ENCODE results near the gene PLK2. TPM values are rescaled to one million over a fixed set of nuclear protein-coding genes. Genes with fewer than 3 reads are reported as not detected.

PLK2 gene
- total and polyA plus RNA-seq, 2 of the 8 experiments (the other 6 are each of a cell fraction or from before 2014, with no cell fraction given), result 5.8 to 20.6 TPM

GRCh38 chr5:58437661-58438060 is 22.2 kb downstream of the PLK2 start:
- Histone ChIP-seq H3K79me1 (ENCODE audit: low read depth, low read length) (no peaks in the 10 kb centered on the region), H2BK20ac (ENCODE audit: low read length) (no peak overlapping the region), H3K27me3 (replicated peaks in 1 of 4; ENCODE audit: control insufficient read depth in 3 of 4, extremely low read depth in 1 of 4, insufficient read depth in 3 of 4, low read length in 3 of 4) (no peaks in the 10 kb centered on the region), H2BK5ac (ENCODE audit: low read depth, low read length) (no peak overlapping the region), H3K23me2 (ENCODE audit: low read depth, low read length) (no peaks in the 10 kb centered on the region), H3K4me2 (ENCODE audit: insufficient read depth in 1 of 2, low read depth in 2 of 2, low read length in 2 of 2) (no peak overlapping the region), H2BK120ac (replicated peaks; ENCODE audit: low read depth, low read length) (no peak overlapping the region), H3K56ac (replicated peaks; ENCODE audit: insufficient read length, low read depth, low read length) (no peak overlapping the region), H3K23ac (ENCODE audit: insufficient read length) (no peak overlapping the region), H3K4me1 (replicated peaks in 1 of 4; ENCODE audit: control insufficient read depth in 3 of 4, insufficient read depth in 4 of 4, low read length in 3 of 4) (no peaks in the 10 kb centered on the region), H4K91ac (replicated peaks; ENCODE audit: insufficient read length, low read length) (no peak overlapping the region), H2BK15ac (ENCODE audit: low read length) (no peak overlapping the region), H3K4ac (replicated peaks; ENCODE audit: insufficient read length, low read depth, low read length) (no peak overlapping the region), H3K9ac (replicated peaks in 1 of 4; ENCODE audit: extremely low read depth in 1 of 4, low read depth in 3 of 4, low read length in 3 of 4) (no peak overlapping the region), H2BK12ac (ENCODE audit: low read depth, low read length) (no peak overlapping the region), H4K8ac (ENCODE audit: extremely low read depth, insufficient read depth, low read length) (no peak overlapping the region), H2AFZ (ENCODE audit: low read length) (no peak overlapping the region), H3K18ac (ENCODE audit: extremely low read depth, low read length) (no peak overlapping the region), H4K5ac (ENCODE audit: insufficient read length, low read depth, low read length) (no peak overlapping the region), H3K27ac (ENCODE audit: low read depth, low read length) (no peak overlapping the region), H3K36me3 (ENCODE audit: control insufficient read depth in 2 of 4, insufficient read depth in 4 of 4, low read length in 3 of 4) (no peaks in the 10 kb centered on the region), H3K4me3 (ENCODE audit: extremely low read depth in 1 of 4, insufficient read depth in 2 of 4, low read depth in 3 of 4, low read length in 4 of 4) (no peak overlapping the region), H3K9me3 (ENCODE audit: insufficient read depth in 2 of 2, low read depth in 1 of 2, low read length in 1 of 2) (no peaks in the 10 kb centered on the region), H4K20me1 (replicated peaks in 1 of 2; ENCODE audit: control insufficient read depth in 1 of 2, insufficient read depth in 2 of 2, low read length in 2 of 2) (no peaks in the 10 kb centered on the region), H3K79me2 (ENCODE audit: control insufficient read depth in 1 of 2, insufficient read depth in 2 of 2, low read length in 2 of 2) (no peaks in the 10 kb centered on the region), H3K14ac (ENCODE audit: insufficient read length) (no peak overlapping the region), H2AK5ac (ENCODE audit: low read depth, low read length) (no peak overlapping the region)
- 93% methylated on average over 3 of the region's 3 CpGs; no CpG with 5 or more reads in 1 of the 2 experiments for WGBS, 2 experiments (ENCODE audit: extremely low coverage in 1 of 2, insufficient coverage in 1 of 2, insufficient read length in 1 of 2, insufficient replicate concordance in 2 of 2, low coverage in 1 of 2, low lambda C conversion rate in 2 of 2, missing lambda C conversion rate in 1 of 2)
- no peak for FAIRE-seq
- no peak for DNase-seq (ENCODE audit: low read depth in 1 of 2, low spot score in 2 of 2)
- no peak for TF ChIP-seq KDM1A (IDR thresholded peaks at IDR 0.05; ENCODE audit: borderline replicate concordance, low read length)
- TF ChIP-seq CHD1 (IDR thresholded peaks at IDR 0.05; ENCODE audit: low read depth, low read length), result no peak
- TF ChIP-seq TAF1 (IDR thresholded peaks at IDR 0.05; ENCODE audit: low read depth, low read length), result no peak
- no peak for TF ChIP-seq TBP (IDR thresholded peaks at IDR 0.05; ENCODE audit: low read depth, low read length)
- no peak for TF ChIP-seq GABPA (IDR thresholded peaks at IDR 0.05; ENCODE audit: borderline replicate concordance, insufficient read depth, low read length)
- TF ChIP-seq SAP30 (IDR thresholded peaks at IDR 0.05; ENCODE audit: insufficient read depth, insufficient replicate concordance, low read length), result no peak
- no peak for TF ChIP-seq NRF1 (IDR thresholded peaks at IDR 0.05; ENCODE audit: low read depth, low read length)
- TF ChIP-seq POLR2A (IDR thresholded peaks at IDR 0.05; ENCODE audit: control extremely low read depth in 1 of 2, low read depth in 2 of 2, low read length in 2 of 2), result no peak
- ChIA-PET POLR2A (ENCODE audit: partially characterized antibody) (no interaction called here), CTCF (ENCODE audit: partially characterized antibody) (interaction anchor here (0.7 kb wide), 1 partner anchor 935 kb away, joined by 3 read pairs; no protein-coding TSS in a partner anchor)
